Measurements from ENCODE around the gene FGF3.

- TF ChIP-seq CTCF (IDR thresholded peaks at IDR 0.05): no peak
- TF ChIP-seq POLR2A (IDR thresholded peaks at IDR 0.05): no peak
- TF ChIP-seq EP300 (IDR thresholded peaks at IDR 0.05): no peak
These were observed 53.7 kb downstream of the FGF3 start for GRCh38 chr11:69765498-69765995.
